HL-60/S4 treated with phorbol 12-myristate 13-acetate at 8.2 ng/mL for 4 days and 3 days (cell line): ENCODE data around the gene PLCD1.

Experiments
- in situ Hi-C: fragments of 300-500 bp; cut with MboI; formaldehyde crosslinking; loops from 2 replicates; pipeline ENCODE4 v1.15.0; 2022; ENCODE audit warnings: low sequenced_read_pairs

Gene PLCD1

GRCh38 chr3:38001456-38002081 lies 27.9 kb downstream of the PLCD1 start:
- in situ Hi-C loops: no loop called here

- in situ Hi-C loops: no loop called here
These were observed 28.4 kb downstream of the PLCD1 start for GRCh38 chr3:38000965-38001455.

GRCh38 chr3:38000242-38000916 lies 29.1 kb downstream of the PLCD1 start:
- in situ Hi-C loops: no loop called here

- in situ Hi-C loops: no loop called here
These were observed 29.6 kb downstream of the PLCD1 start for GRCh38 chr3:37999836-38000235.

- in situ Hi-C loops: no loop called here
These were observed 31.6 kb downstream of the PLCD1 start for GRCh38 chr3:37997791-37998370.

GRCh38 chr3:37997342-37997741 lies 32.1 kb downstream of the PLCD1 start:
- in situ Hi-C loops: no loop called here

- in situ Hi-C loops: no loop called here
These were observed 32.6 kb downstream of the PLCD1 start for GRCh38 chr3:37996785-37997301.

- in situ Hi-C loops: no loop called here
These were observed 33.5 kb downstream of the PLCD1 start for GRCh38 chr3:37995652-37996641.

- in situ Hi-C loops: no loop called here
These were observed 34.8 kb downstream of the PLCD1 start for GRCh38 chr3:37994639-37994972.

GRCh38 chr3:37993820-37994638 lies 35.4 kb downstream of the PLCD1 start:
- in situ Hi-C loops: no loop called here

GRCh38 chr3:37993460-37993819 lies 36.0 kb downstream of the PLCD1 start:
- in situ Hi-C loops: no loop called here

GRCh38 chr3:37993067-37993455 lies 36.4 kb downstream of the PLCD1 start:
- in situ Hi-C loops: no loop called here

GRCh38 chr3:37992271-37993066 lies 37.0 kb downstream of the PLCD1 start:
- in situ Hi-C loops: no loop called here

- in situ Hi-C loops: no loop called here
These were observed 37.6 kb downstream of the PLCD1 start for GRCh38 chr3:37991823-37992222.

- in situ Hi-C loops: no loop called here
These were observed 38.3 kb downstream of the PLCD1 start for GRCh38 chr3:37991109-37991508.

GRCh38 chr3:37990527-37990926 lies 38.9 kb downstream of the PLCD1 start, which contains the start of gene VILL:
TSS of gene VILL (plus strand) at chr3:37990786. CDS start at chr3:37993673, 2,887 bp downstream.
- in situ Hi-C loops: no loop called here

GRCh38 chr3:37989821-37990480 lies 39.5 kb downstream of the PLCD1 start:
- in situ Hi-C loops: no loop called here

- in situ Hi-C loops: no loop called here
These were observed 40.4 kb downstream of the PLCD1 start for GRCh38 chr3:37988931-37989525.
